Esophagus muscularis mucosa (tissue), 4 donors: ENCODE results near the gene PAQR5. TPM values are rescaled to one million over a fixed set of nuclear protein-coding genes. Genes with fewer than 3 reads are reported as not detected.
"Not testable (repeated sequence)": the region's sequence is repeated elsewhere in the genome, so short reads cannot be mapped to it uniquely, and the experiment has no call there.

ENCODE experiments used
- DNase-seq: peaks from one replicate; pipeline ENCODE4 v3.0.0-alpha.2; 2017; ENCODE audit errors: extremely low spot score
- H3K27ac ChIP-seq, 4 donors: fragments of 200-600 bp; sonication (generic); replicated peaks in 1 of 4; 1 replicate in 3 of 4; 2 replicates in 1 of 4; pipeline ENCODE4 v1.5.1; 2016 to 2019; ENCODE audit warnings: mild to moderate bottlenecking in 1 of 4
- H3K27me3 ChIP-seq, 4 donors: fragments of 200-600 bp; sonication (generic); one replicate each; pipeline versions ENCODE4 v1.5.1 to v1.6.0; 2016 to 2019
- H3K36me3 ChIP-seq, 4 donors: fragments of 200-600 bp; sonication (generic); one replicate each; pipeline ENCODE4 v1.5.1; 2016 to 2019
- H3K4me1 ChIP-seq, 4 donors: fragments of 200-600 bp; sonication (generic); one replicate each; pipeline ENCODE4 v1.5.1; 2016 to 2019
- H3K4me3 ChIP-seq, 4 donors: fragments of 200-600 bp; sonication (generic); 1 replicate in 2 of 4; 2 replicates in 2 of 4; pipeline ENCODE4 v1.5.1; 2016 to 2019; ENCODE audit warnings: mild to moderate bottlenecking in 4 of 4, moderate library complexity in 1 of 4
- H3K9me3 ChIP-seq, 4 donors: fragments of 200-600 bp; sonication (generic); 1 replicate in 3 of 4; 2 replicates in 1 of 4; pipeline ENCODE4 v1.5.1; 2016 to 2019
- EP300 ChIP-seq: sonication (generic); formaldehyde crosslinking; IDR thresholded peaks from one replicate; pipeline ENCODE4 v1.6.1; 2017; ENCODE audit warnings: antibody characterized with exemption
- POLR2A ChIP-seq: fragments of 450-650 bp; IDR thresholded peaks from one replicate; pipeline ENCODE4 v1.6.1; 2017; ENCODE audit warnings: antibody characterized with exemption, moderate library complexity, mild to moderate bottlenecking, low read depth
- POLR2AphosphoS5 ChIP-seq, 2 donors: sonication (generic); formaldehyde crosslinking; IDR thresholded peaks; one replicate each; pipeline ENCODE4 v1.6.1; 2017; ENCODE audit warnings: antibody characterized with exemption in 2 of 2
- WGBS: methylation state at CpG from one replicate; pipeline ENCODE4 v1.1.5; 2018; 5-methylcytosine and 5-hydroxymethylcytosine counted together
- intact Hi-C: fragments of 100-400 bp; cut with DNase I; formaldehyde crosslinking; loops from one replicate; pipeline ENCODE4 v1.15.1; 2023
- total RNA-seq, 4 donors: library from RNA; depleted of rRNA; stranded (reverse); fragments of >200 nt; gene quantifications; one replicate each; pipeline versions ENCODE4 v1.1.0 to v1.2.1, GENCODE V29; 2016
- TF ChIP-seq, protein P1 (sequence below), 3 experiments: fragments of 200-600 bp in 2 of 3; fragments of 450-650 bp in 1 of 3; sonication (generic) in 2 of 3; IDR thresholded peaks; one replicate each; pipeline ENCODE4 v1.5.1; 2017 to 2019; ENCODE audit warnings: antibody characterized with exemption in 3 of 3, mild to moderate bottlenecking in 2 of 3, moderate library complexity in 1 of 3

The PAQR5 gene
- total RNA-seq, 4 donors from 2014 or later, result 0.32 to 3.0 (median 1.5) TPM

DNA sequence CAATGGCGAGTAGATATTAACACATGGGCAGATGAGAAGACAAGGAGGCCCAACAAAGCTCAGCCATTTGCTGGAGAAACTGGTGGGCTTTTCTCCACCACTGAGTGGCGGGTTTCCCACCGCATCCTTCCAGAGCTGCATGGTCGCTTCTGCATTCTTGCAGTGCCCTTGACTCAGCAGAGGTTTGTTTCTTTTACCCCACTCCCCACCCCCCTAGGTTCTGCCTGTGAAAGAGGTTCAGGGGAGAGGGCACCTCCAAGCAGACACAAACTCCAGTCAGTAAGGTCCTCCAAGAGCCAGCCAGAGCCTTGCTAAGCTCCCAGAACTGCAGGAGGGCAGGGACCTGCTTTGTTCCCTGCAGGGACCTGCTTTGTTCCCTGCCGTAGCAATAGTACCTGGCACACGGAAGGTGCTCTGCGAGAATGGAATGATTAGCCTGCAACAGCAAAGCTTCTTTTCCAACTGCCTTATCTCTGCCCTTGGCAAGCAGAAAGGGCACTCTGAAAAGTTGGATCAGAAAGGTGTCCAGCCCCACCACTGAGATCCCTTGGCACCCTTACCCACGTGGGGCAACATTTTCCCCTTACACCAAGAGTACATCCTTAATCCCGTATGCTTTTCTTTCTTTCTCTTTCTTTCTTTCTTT is 1.4 kb downstream of the PAQR5 start:
- intact Hi-C loops, result no loop called here
- Histone ChIP-seq H3K27me3 (peaks cover 0 to 61% (median 23%) of the 10 kb centered on the region in 4 donors), H3K27ac (no peak overlapping the region), H3K36me3 (no peaks in the 10 kb centered on the region), H3K4me3 (no peak overlapping the region), H3K9me3 (no peaks in the 10 kb centered on the region), H3K4me1 (peaks cover 13 to 16% (median 14%) of the 10 kb centered on the region in 4 donors)
- 53% methylated on average over 9 of the region's 9 CpGs for WGBS
- DNase-seq, result no peak
- no peak for TF ChIP-seq POLR2A
- TF ChIP-seq POLR2AphosphoS5 (IDR thresholded peaks at IDR 0.05), result no peak
- TF ChIP-seq EP300, result no peak
- TF ChIP-seq, protein P1, sequence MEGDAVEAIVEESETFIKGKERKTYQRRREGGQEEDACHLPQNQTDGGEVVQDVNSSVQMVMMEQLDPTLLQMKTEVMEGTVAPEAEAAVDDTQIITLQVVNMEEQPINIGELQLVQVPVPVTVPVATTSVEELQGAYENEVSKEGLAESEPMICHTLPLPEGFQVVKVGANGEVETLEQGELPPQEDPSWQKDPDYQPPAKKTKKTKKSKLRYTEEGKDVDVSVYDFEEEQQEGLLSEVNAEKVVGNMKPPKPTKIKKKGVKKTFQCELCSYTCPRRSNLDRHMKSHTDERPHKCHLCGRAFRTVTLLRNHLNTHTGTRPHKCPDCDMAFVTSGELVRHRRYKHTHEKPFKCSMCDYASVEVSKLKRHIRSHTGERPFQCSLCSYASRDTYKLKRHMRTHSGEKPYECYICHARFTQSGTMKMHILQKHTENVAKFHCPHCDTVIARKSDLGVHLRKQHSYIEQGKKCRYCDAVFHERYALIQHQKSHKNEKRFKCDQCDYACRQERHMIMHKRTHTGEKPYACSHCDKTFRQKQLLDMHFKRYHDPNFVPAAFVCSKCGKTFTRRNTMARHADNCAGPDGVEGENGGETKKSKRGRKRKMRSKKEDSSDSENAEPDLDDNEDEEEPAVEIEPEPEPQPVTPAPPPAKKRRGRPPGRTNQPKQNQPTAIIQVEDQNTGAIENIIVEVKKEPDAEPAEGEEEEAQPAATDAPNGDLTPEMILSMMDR (IDR thresholded peaks at IDR 0.05), result no peak

DNA sequence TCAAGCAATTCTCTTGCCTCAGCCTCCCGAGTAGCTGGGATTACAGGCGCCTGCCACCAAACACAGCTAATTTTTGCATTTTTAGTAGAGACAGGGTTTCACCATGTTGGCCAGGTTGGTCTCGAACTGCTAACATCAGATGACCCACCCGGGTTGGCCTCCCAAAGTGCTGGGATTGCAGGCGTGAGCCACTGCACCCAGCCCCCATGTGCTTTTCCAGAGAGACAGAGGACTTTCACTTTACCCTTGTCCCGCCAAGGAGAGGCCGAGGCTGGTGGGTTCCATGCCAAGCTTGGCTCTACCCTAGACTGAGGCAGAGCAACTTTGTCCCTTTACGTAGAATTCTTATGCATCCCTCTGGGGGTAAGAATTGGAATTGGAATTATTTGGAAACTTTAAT is 2.4 kb downstream of the PAQR5 start:
- H3K9me3 ChIP-seq, H3K27ac ChIP-seq, DNase-seq, H3K36me3 ChIP-seq, H3K4me3 ChIP-seq, intact Hi-C loops: not testable (repeated sequence)
- WGBS, result 96% methylated on average over 8 of the region's 8 CpGs
- Histone ChIP-seq H3K27me3 (peaks cover 0 to 61% (median 23%) of the 10 kb centered on the region in 4 donors), H3K4me1 (peaks cover 13 to 16% (median 14%) of the 10 kb centered on the region in 4 donors)

DNA sequence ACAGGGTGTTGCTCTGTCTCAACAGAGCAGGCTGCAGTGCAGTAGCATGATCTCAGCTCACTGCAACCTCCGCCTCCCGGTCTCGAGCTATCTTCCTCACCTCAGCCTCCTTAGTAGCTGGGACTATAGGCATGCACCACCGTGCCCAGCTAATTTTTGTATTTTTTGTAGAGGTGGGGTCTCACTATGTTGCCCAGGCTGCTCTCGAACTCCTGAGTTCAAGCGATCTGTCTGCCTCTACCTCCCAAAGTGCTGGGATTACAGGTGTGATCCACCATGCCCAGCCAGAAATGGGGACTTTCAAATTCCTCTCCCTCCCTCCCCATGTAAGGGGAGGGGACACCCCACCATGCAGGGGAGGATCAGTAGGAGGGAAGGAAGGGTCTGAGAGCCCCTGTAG is 3.4 kb downstream of the PAQR5 start:
- intact Hi-C loops, H3K27ac ChIP-seq, H3K9me3 ChIP-seq, H3K36me3 ChIP-seq, DNase-seq, H3K4me3 ChIP-seq: not testable (repeated sequence)
- 96% methylated on average over 6 of the region's 6 CpGs for WGBS
- H3K27me3 ChIP-seq, result peaks cover 0 to 60% (median 23%) of the 10 kb centered on the region in 4 donors
- H3K4me1 ChIP-seq, result peaks cover 13 to 16% (median 14%) of the 10 kb centered on the region in 4 donors

DNA sequence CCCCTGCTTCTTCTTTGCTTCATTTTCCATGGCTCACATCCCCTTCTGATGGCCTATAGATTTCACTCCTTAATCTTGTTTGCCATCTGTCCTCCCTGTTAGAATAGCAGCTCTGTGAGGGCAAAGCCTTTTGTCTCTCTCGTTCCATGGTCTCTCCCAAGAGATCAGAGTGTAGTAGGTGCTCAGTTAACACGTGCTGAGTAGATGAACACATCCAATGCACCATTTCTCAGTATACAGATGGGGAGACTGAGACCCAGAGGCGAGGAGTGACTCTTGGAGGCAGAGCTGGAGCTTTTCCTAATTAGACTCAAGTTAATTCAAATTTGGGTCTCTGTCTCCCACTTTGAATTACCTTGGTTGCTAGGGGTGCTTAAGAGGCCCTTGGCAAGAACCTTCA is 4.2 kb downstream of the PAQR5 start:
- no peaks in the 10 kb centered on the region for H3K36me3 ChIP-seq
- no peak overlapping the region for H3K4me3 ChIP-seq
- DNase-seq, result no peak
- H3K27me3 ChIP-seq, result peaks cover 0 to 59% (median 21%) of the 10 kb centered on the region in 4 donors
- intact Hi-C loops, result no loop called here
- H3K27ac ChIP-seq, result no peak overlapping the region
- TF ChIP-seq, protein P1 (IDR thresholded peaks at IDR 0.05), result no peak
- TF ChIP-seq EP300 (no peak), POLR2A (no peak), POLR2AphosphoS5 (IDR thresholded peaks at IDR 0.05) (no peak)
- H3K9me3 ChIP-seq, result no peaks in the 10 kb centered on the region
- H3K4me1 ChIP-seq, result peaks cover 13 to 16% (median 14%) of the 10 kb centered on the region in 4 donors
- WGBS, result 74% methylated on average over 3 of the region's 3 CpGs

DNA sequence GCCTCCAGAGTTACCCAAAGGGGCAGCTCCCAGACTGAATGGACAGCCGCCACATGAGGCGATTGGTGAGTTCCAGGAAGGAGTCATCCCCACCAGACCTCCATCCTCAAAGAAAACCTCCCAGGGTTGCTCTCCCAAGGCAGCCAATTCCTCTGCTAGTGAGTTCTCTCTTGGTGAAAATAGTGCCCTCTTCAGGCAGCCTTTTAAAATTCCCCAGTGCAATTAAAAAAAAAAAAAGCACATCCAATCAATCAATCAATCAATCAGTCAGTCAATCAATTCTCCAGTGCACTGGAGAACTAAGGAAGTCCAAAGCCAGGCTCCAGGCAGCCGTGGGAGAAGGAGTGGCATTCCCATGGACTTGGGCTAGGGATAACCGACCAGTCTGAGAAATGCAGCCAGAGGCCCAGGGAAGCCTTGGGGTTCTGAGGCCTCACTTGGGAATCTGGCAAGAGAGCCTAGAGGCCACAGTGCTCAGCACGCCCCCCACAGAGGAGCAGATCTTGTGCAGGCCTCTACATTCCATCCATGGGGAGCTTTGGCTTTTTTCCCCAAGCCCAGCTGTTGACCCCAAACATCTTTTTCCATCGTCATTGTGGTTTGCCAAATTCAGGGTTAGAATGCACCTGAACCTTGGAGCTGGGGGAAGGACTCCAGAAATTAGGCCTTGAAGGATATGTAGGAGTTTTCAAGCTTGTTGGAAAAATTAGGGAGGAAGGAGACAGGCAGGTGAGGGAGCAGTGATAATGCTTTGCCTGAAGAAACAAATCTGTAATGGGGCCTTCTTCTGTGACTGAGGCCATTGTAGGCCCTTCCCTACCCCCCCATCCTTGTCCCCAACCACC is 4.8 kb downstream of the PAQR5 start:
- H3K9me3 ChIP-seq, result no peaks in the 10 kb centered on the region
- no peak overlapping the region for H3K27ac ChIP-seq
- H3K36me3 ChIP-seq, result no peaks in the 10 kb centered on the region
- no peak overlapping the region for H3K4me3 ChIP-seq
- 89% methylated on average over 6 of the region's 6 CpGs for WGBS
- H3K27me3 ChIP-seq, result peaks cover 0 to 54% (median 19%) of the 10 kb centered on the region in 4 donors
- no peak for TF ChIP-seq POLR2AphosphoS5 (IDR thresholded peaks at IDR 0.05)
- TF ChIP-seq, protein P1 (IDR thresholded peaks at IDR 0.05), result no peak
- no peak for TF ChIP-seq EP300
- no peak for TF ChIP-seq POLR2A
- intact Hi-C loops, result no loop called here
- peaks cover 11 to 13% (median 12%) of the 10 kb centered on the region in 4 donors for H3K4me1 ChIP-seq
- DNase-seq, result no peak
